HG03520 (cell line): ENCODE results near the gene NKTR.

Experiments
- ATAC-seq: cut with Tn5 transposase; IDR thresholded peaks from one replicate; pipeline ENCODE4 v1.9.1; 2021; ENCODE audit warnings: mild to moderate bottlenecking, moderate library complexity; ENCODE audit not compliant: unreplicated experiment

NKTR gene

GRCh38 chr3:42649006-42649405, 48.5 kb downstream of the NKTR start:
- ATAC-seq, result no peak

- no peak for ATAC-seq
Measured at GRCh38 chr3:42649783-42650182, 49.3 kb downstream of the NKTR start.

- no peak for ATAC-seq
Measured at GRCh38 chr3:42651248-42652091, 51.0 kb downstream of the NKTR start.

- no peak for ATAC-seq
Measured at GRCh38 chr3:42652251-42652610, 51.7 kb downstream of the NKTR start.

GRCh38 chr3:42652611-42653302, 52.3 kb downstream of the NKTR start:
- peak; percentile 49 for ATAC-seq

GRCh38 chr3:42653303-42653559, 52.7 kb downstream of the NKTR start:
- ATAC-seq, result no peak

GRCh38 chr3:42653560-42654330, 53.3 kb downstream of the NKTR start, which contains the start of gene ZBTB47:
ZBTB47 (plus strand) TSS chr3:42653697; CDS start chr3:42658356, 4,659 bp downstream.
- ATAC-seq, result no peak

- ATAC-seq, result no peak
Measured at GRCh38 chr3:42654331-42655201, 54.1 kb downstream of the NKTR start.

- no peak for ATAC-seq
Measured at GRCh38 chr3:42655331-42655888, 54.9 kb downstream of the NKTR start.

GRCh38 chr3:42655980-42656679, 55.6 kb downstream of the NKTR start:
- no peak for ATAC-seq

- ATAC-seq, result no peak
Measured at GRCh38 chr3:42656680-42657610, 56.5 kb downstream of the NKTR start.

- ATAC-seq, result no peak
Measured at GRCh38 chr3:42657675-42658074, 57.2 kb downstream of the NKTR start.

GRCh38 chr3:42658091-42658770, 57.7 kb downstream of the NKTR start:
- no peak for ATAC-seq

- ATAC-seq, result no peak
Measured at GRCh38 chr3:42658771-42659390, 58.4 kb downstream of the NKTR start.

GRCh38 chr3:42659451-42660130, 59.1 kb downstream of the NKTR start:
- no peak for ATAC-seq

- ATAC-seq, result no peak
Measured at GRCh38 chr3:42660131-42660715, 59.7 kb downstream of the NKTR start.

- no peak for ATAC-seq
Measured at GRCh38 chr3:42660898-42661297, 60.4 kb downstream of the NKTR start.
